ENCODE measurements around the gene RAD54L. TPM values are rescaled to one million over a fixed set of nuclear protein-coding genes. Genes with fewer than 3 reads are reported as not detected.
A peak's percentile ranks its signal among the peaks of the same experiment; 100 is the strongest.

Gene RAD54L
- total and polyA plus RNA-seq, 10 of the 15 experiments (the other 5 are each of a cell fraction or from before 2014, with no cell fraction given): 12.9 to 54.2 (median 23.6) TPM

- RAD21 ChIA-PET (ENCODE audit: unreplicated experiment): no interaction called here
- no peak for DNase-seq (ENCODE audit: low read depth, low spot score)
- 96% methylated on average over 12 of the region's 12 CpGs for WGBS (ENCODE audit: insufficient coverage, insufficient replicate concordance, low lambda C conversion rate, missing lambda C conversion rate)
Measured at GRCh38 chr1:46278807-46279206, 31.2 kb downstream of the RAD54L start.

More at GRCh38 chr1:46278807-46279206, 31.2 kb downstream of the RAD54L start:
- POLR2A ChIA-PET: no interaction called here
- Histone ChIP-seq H3K4me2 (ENCODE audit: control insufficient read depth, insufficient read depth) (no peak overlapping the region), H3K79me2 (ENCODE audit: control insufficient read depth, insufficient read depth, low read length) (no peaks in the 10 kb centered on the region), H2AFZ (ENCODE audit: control insufficient read depth, low read depth, low read length) (no peak overlapping the region), H3K27ac (ENCODE audit: control insufficient read depth, insufficient read depth) (no peak overlapping the region), H3K4me1 (ENCODE audit: control insufficient read depth, insufficient read depth, low read length) (no peaks in the 10 kb centered on the region), H3K36me3 (ENCODE audit: control insufficient read depth in 2 of 2, insufficient read depth in 2 of 2, low read length in 1 of 2) (peaks cover 33 to 53% of the 10 kb centered on the region in 2 experiments), H3K9me3 (replicated peaks; ENCODE audit: control insufficient read depth, insufficient read depth, low read length) (no peaks in the 10 kb centered on the region), H3K9ac (ENCODE audit: control insufficient read depth, insufficient read depth, low read length) (no peak overlapping the region), H3K4me3 (no peak overlapping the region), H4K20me1 (ENCODE audit: control insufficient read depth, insufficient read depth) (no peaks in the 10 kb centered on the region), H3K27me3 (replicated peaks in 1 of 2; ENCODE audit: control insufficient read depth in 2 of 2, insufficient read depth in 2 of 2, low read length in 1 of 2) (no peaks in the 10 kb centered on the region)
- no TSS peak for BruUV-seq (replicated peaks)
- no peak for FAIRE-seq
- CTCF ChIA-PET: no interaction called here
- TF ChIP-seq ZNF274 (IDR thresholded peaks at IDR 0.05; ENCODE audit: insufficient read depth, insufficient read length) (no peak), PML (IDR thresholded peaks at IDR 0.05; ENCODE audit: low read length) (no peak), POLR2AphosphoS2 (IDR thresholded peaks at IDR 0.05; ENCODE audit: low read depth, low read length) (0 out of 2 replicates have a peak, but pooled peaks have one; percentile 50), MXI1 (IDR thresholded peaks at IDR 0.05; ENCODE audit: low read depth, low read length) (no peak), NR2F1 (conservative IDR thresholded peaks at IDR 0.05) (no peak), POLR2A (IDR thresholded peaks at IDR 0.05; ENCODE audit: low read depth, low read length) (peak; percentile 65), RBBP5 (conservative IDR thresholded peaks at IDR 0.05) (no peak), RAD21 (IDR thresholded peaks at IDR 0.05; ENCODE audit: insufficient read depth, low read depth, low read length) (no peak)
- TF ChIP-seq, protein P1, sequence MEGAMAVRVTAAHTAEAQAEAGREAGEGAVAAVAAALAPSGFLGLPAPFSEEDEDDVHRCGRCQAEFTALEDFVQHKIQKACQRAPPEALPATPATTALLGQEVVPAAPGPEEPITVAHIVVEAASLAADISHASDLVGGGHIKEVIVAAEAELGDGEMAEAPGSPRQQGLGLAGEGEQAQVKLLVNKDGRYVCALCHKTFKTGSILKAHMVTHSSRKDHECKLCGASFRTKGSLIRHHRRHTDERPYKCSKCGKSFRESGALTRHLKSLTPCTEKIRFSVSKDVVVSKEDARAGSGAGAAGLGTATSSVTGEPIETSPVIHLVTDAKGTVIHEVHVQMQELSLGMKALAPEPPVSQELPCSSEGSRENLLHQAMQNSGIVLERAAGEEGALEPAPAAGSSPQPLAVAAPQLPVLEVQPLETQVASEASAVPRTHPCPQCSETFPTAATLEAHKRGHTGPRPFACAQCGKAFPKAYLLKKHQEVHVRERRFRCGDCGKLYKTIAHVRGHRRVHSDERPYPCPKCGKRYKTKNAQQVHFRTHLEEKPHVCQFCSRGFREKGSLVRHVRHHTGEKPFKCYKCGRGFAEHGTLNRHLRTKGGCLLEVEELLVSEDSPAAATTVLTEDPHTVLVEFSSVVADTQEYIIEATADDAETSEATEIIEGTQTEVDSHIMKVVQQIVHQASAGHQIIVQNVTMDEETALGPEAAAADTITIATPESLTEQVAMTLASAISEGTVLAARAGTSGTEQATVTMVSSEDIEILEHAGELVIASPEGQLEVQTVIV (IDR thresholded peaks at IDR 0.05; ENCODE audit: borderline replicate concordance, partially characterized antibody): no peak
- no peak for ATAC-seq
- intact Hi-C loops (cut with micrococcal nuclease; ENCODE audit: unreplicated experiment): no loop called here
- in situ Hi-C loops (cut with MboI): no loop called here
- SMC1A ChIA-PET (ENCODE audit: uncharacterized antibody, unreplicated experiment): no interaction called here

All from GM12878 (cell line).